GOT3 (cell line): ENCODE data around the gene SNU13.
"Not testable (repeated sequence)": the region's sequence is repeated elsewhere in the genome, so short reads cannot be mapped to it uniquely, and the experiment has no call there.

Source experiments
- DNase-seq: peaks from one replicate; lab custom pipeline; 2025; ENCODE audit warnings: mixed read lengths; lab: John Stamatoyannopoulos, UW

The SNU13 gene

GRCh38 chr22:41681616-41682015, 7.1 kb downstream of the SNU13 start:
- no peak for DNase-seq

- DNase-seq: no peak
Measured at GRCh38 chr22:41676134-41676533, 12.5 kb downstream of the SNU13 start.

GRCh38 chr22:41674846-41675340, 13.8 kb downstream of the SNU13 start:
- no peak for DNase-seq

GRCh38 chr22:41672780-41673509, 15.7 kb downstream of the SNU13 start:
- no peak for DNase-seq

- DNase-seq: not testable (repeated sequence)
Measured at GRCh38 chr22:41672096-41672495, 16.6 kb downstream of the SNU13 start.

GRCh38 chr22:41668971-41669911, 19.4 kb downstream of the SNU13 start:
- DNase-seq: no peak

- DNase-seq: no peak
Measured at GRCh38 chr22:41664951-41665350, 23.7 kb downstream of the SNU13 start.

- no peak for DNase-seq
Measured at GRCh38 chr22:41664490-41664889, 24.2 kb downstream of the SNU13 start.

GRCh38 chr22:41663594-41663993, 25.1 kb downstream of the SNU13 start:
- DNase-seq: not testable (repeated sequence)

- DNase-seq: no peak
Measured at GRCh38 chr22:41661713-41662112, 27.0 kb downstream of the SNU13 start.

GRCh38 chr22:41661088-41661487, 27.6 kb downstream of the SNU13 start:
- no peak for DNase-seq

GRCh38 chr22:41660416-41660815, 28.3 kb downstream of the SNU13 start:
- no peak for DNase-seq

- DNase-seq: no peak
Measured at GRCh38 chr22:41659941-41660340, 28.7 kb downstream of the SNU13 start.

GRCh38 chr22:41658869-41659268, 29.8 kb downstream of the SNU13 start:
- no peak for DNase-seq

GRCh38 chr22:41657709-41658108, 31.0 kb downstream of the SNU13 start:
- no peak for DNase-seq

- no peak for DNase-seq
Measured at GRCh38 chr22:41656556-41656955, 32.1 kb downstream of the SNU13 start.

GRCh38 chr22:41654322-41654721, 34.3 kb downstream of the SNU13 start:
- no peak for DNase-seq

- DNase-seq: no peak
Measured at GRCh38 chr22:41650821-41651220, 37.8 kb downstream of the SNU13 start.

- no peak for DNase-seq
Measured at GRCh38 chr22:41650229-41650628, 38.4 kb downstream of the SNU13 start.

- no peak for DNase-seq
Measured at GRCh38 chr22:41648432-41648831, 40.2 kb downstream of the SNU13 start.

- DNase-seq: no peak
Measured at GRCh38 chr22:41647771-41648170, 40.9 kb downstream of the SNU13 start.

- DNase-seq: no peak
Measured at GRCh38 chr22:41642331-41643110, 46.1 kb downstream of the SNU13 start.
